GM21528 (cell line): Measurements from ENCODE around the gene PROC.

Experiments used
- ATAC-seq: cut with Tn5 transposase; IDR thresholded peaks from one replicate; pipeline ENCODE4 v1.9.1; 2021; ENCODE audit warnings: mild to moderate bottlenecking, moderate library complexity; ENCODE audit not compliant: unreplicated experiment, low FRiP score

The PROC gene

GRCh38 chr2:127453392-127454171 is 35.4 kb downstream of the PROC start:
- no peak for ATAC-seq

GRCh38 chr2:127454595-127455565 is 36.7 kb downstream of the PROC start:
- ATAC-seq: no peak

GRCh38 chr2:127455566-127456493 is 37.6 kb downstream of the PROC start:
- no peak for ATAC-seq

GRCh38 chr2:127456960-127457359 is 38.7 kb downstream of the PROC start:
- no peak for ATAC-seq

GRCh38 chr2:127462461-127462860 is 44.2 kb downstream of the PROC start:
- ATAC-seq: no peak

GRCh38 chr2:127463155-127463991 is 45.1 kb downstream of the PROC start:
- no peak for ATAC-seq

- ATAC-seq: no peak
Measured at GRCh38 chr2:127464470-127465257, 46.4 kb downstream of the PROC start.

- no peak for ATAC-seq
Measured at GRCh38 chr2:127465258-127465657, 47.0 kb downstream of the PROC start.

- no peak for ATAC-seq
Measured at GRCh38 chr2:127469051-127469450, 50.8 kb downstream of the PROC start.

- ATAC-seq: no peak
Measured at GRCh38 chr2:127469974-127470373, 51.7 kb downstream of the PROC start.

- no peak for ATAC-seq
Measured at GRCh38 chr2:127471286-127471988, 53.2 kb downstream of the PROC start.

GRCh38 chr2:127472268-127472667 is 54.0 kb downstream of the PROC start:
- ATAC-seq: no peak

- no peak for ATAC-seq
Measured at GRCh38 chr2:127475788-127476187, 57.6 kb downstream of the PROC start.
